KBM-7 (cell line): ENCODE results near the gene GPR162.

Experiments
- DNase-seq: peaks from one replicate; pipeline ENCODE4 v3.0.0-alpha.2; 2015
- in situ Hi-C: fragments of 300-500 bp; cut with MboI; formaldehyde crosslinking; loops from 2 replicates; pipeline ENCODE4 v1.14.3; 2020; ENCODE audit warnings: low sequenced_read_pairs, low pct_unique_long_range_greater_than_20kb, mixed read lengths

Gene GPR162

DNA sequence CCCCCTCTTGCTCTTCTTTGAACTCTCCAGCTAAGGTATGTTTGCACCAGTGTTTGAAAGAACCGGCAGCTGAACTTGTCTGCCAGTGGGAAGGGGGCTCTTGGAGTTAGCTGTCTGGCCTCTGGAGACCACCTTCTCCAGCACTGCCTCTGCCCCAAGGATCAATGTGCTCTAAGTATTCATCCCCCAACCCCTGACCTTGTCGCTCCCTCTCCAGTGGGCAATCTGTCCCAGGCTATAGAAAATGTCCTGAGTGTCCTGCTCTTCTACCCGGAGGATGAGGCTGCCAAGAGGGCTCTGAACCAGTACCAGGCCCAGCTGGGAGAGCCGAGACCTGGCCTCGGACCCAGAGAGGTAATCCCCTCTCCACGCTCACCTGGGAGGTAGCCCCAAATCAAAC, 9.4 kb downstream of the GPR162 start:
- in situ Hi-C loops: no loop called here
- DNase-seq: no peak

DNA sequence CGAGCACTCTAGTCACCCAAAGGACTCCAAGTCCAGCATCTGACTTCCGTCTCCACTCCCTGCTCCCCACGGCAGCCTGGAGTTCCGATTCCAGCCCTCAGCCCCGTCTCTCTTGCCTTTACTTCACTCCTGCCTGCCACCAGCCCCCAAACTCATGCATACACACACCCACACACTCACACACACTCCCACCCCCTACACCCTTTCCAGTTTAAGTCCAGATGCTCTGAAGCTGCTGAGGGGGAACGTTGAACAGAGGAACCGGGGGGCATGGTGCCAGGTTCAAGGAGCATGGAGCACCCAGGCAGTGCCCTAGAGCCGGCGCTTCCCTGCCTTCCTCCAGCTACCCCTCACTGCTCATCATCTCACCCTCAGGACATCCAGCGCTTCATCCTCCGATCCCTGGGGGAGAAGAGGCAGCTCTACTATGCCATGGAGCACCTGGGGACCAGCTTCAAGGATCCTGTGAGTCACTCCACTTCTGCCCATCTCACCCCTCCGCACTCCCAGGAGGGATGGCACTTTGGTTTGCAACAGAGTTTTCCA, 9.9 kb downstream of the GPR162 start:
- no peak for DNase-seq
- in situ Hi-C loops: no loop called here

DNA sequence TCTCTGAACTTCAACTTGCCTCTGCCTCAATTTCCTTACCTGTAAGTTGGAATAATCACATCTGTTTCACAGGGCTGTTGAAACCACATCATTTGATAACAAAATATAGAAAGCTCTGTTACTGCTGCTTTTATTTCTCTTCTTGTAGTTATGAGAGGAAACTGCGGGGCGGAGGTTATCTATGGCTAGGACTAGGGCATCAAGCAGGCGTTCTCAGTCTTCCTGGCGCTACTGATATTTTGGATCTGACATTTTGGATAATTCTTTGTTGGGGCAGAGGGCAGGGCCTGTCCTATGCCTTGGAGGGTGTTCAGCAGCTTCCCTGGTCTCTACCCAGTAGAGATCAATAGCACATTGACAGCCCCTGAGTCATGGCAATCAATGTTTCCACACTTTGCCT, 10.5 kb downstream of the GPR162 start:
- in situ Hi-C loops: no loop called here
- DNase-seq: no peak

DNA sequence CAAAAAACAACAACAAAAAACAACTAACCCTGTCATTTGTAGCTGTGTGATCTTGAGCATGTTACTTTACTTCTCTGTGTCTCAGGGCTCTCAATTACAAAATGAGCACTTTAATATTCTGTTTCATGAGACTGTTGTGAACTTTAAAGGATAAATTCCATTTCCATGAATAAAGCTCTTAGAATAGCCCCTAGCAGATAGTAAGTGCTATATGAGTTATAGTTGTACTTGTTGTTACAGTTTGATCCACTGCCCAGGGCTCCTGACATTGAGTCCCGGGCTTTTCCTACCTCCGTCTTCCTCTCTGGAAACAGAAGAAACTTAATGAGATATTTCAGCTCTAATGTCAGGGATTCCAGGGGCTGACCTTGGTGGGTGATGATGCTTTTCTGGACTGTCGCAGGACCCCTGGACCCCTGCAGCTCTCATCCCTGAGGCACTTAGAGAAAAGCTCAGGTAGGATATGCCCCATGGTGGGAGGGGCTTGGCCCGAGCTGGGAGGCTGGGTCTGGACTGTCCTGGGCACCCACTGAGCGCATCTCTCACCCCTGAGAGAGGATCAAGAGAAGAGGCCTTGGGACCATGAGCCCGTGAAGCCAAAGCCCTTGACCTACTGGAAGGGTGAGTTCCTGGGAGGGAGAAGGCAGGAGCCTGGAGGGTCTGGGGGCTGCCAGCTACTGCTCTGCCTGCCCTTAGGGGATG, 11.7 kb downstream of the GPR162 start:
- in situ Hi-C loops: no loop called here
- no peak for DNase-seq

DNA sequence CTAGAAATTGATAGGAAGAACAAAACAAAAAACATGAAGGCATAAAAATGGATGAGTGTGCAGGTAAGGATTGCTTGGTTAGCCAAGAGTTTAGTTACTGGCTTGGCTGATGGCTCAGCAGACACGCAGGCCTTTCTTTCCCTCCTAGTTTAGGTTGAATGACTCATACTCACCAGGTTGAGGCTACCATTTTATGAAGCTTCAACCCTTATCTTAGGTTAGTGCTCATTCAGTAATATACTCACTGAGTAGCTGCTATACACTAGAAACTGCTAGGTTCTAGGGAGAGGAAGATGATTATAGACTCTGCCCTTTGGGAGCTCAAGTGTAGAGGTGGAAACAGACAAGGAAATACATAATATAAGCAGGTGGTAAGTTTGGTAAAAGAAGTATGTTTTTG, 12.6 kb downstream of the GPR162 start:
- DNase-seq: no peak
- in situ Hi-C loops: no loop called here

DNA sequence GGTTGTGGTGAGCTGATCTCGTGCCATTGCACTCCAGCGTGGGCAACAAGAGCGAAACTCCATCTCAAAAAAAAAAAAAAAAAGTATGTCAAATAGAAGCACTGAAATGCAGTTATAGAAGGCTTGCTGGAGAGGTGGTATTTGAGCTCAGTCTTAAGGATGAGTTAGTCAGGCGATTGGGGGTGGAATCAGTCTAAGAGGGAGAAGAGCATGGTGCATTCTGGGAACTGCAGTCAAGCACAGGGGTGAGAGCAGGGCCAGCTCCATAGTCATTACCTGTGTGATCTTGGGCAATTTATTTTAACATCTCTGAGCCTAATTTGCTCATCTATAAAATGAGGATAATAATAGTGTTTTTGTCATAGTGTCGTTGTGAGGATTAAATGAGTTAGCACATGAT, 13.3 kb downstream of the GPR162 start:
- in situ Hi-C loops: no loop called here
- DNase-seq: no peak

DNA sequence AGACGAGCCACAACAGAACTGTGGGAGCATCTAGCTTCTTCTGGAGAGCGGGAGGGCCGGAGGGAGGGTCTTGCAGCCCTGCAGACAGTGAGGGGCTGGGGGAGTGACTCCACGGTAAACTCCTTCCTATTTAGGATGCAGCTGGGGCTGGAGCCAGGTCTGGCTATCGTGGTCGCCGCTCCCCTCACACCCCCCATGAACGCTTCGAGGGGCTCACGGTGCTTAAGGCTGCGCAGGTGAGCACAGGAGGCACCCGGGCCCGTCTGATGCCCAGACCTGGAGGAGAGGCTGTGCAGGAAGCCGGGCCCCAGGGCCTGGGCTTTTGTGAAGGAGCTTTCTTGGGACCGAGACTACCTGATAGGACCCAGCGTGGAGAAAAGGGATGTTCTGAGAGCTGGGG, 15.2 kb downstream of the GPR162 start:
- no peak for DNase-seq
- in situ Hi-C loops: no loop called here

DNA sequence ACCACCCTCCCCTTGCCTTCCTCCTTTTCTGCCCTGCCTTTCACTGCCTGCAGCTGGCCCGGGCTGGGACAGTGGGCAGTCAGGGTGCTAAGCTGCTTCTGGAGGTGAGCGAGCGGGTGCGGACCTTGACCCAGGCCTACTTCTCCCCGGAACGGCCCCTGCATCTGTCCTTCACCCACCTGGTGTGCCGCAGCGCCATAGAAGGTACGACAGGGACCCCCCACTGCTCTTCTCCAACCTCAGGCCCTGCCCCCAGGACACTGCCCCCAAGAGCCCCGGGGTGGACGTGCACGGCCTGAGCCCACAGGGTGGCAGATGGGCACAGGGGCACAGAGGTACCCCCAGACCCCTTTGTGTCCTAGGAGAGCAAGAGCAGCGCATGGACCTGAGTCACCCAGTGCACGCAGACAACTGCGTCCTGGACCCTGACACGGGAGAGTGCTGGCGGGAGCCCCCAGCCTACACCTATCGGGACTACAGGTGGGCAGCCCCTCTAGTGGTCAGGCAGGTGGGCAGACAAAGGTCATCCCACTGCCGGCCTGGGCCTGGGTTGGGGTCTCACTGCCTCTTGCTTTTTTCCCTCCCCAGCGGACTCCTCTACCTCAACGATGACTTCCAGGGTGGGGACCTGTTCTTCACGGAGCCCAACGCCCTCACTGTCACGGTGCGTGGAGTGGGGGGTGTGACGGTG, 15.9 kb downstream of the GPR162 start:
- in situ Hi-C loops: no loop called here
- no peak for DNase-seq

DNA sequence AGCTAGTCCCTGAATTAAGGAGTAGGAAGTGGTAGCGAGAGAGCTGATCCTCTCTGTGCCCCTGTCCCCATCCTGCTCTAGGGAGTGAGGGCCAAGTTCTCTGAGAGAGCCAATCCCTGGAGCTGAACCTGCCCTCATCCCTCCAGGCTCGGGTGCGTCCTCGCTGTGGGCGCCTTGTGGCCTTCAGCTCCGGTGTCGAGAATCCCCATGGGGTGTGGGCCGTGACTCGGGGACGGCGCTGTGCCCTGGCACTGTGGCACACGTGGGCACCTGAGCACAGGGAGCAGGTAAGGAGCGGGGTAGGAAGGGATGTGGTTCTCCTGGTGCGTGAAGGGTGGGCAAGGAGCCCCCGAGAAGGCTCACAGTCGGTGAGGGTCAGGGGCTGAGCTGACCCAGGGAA, 17.2 kb downstream of the GPR162 start:
- DNase-seq: no peak
- in situ Hi-C loops: no loop called here

DNA sequence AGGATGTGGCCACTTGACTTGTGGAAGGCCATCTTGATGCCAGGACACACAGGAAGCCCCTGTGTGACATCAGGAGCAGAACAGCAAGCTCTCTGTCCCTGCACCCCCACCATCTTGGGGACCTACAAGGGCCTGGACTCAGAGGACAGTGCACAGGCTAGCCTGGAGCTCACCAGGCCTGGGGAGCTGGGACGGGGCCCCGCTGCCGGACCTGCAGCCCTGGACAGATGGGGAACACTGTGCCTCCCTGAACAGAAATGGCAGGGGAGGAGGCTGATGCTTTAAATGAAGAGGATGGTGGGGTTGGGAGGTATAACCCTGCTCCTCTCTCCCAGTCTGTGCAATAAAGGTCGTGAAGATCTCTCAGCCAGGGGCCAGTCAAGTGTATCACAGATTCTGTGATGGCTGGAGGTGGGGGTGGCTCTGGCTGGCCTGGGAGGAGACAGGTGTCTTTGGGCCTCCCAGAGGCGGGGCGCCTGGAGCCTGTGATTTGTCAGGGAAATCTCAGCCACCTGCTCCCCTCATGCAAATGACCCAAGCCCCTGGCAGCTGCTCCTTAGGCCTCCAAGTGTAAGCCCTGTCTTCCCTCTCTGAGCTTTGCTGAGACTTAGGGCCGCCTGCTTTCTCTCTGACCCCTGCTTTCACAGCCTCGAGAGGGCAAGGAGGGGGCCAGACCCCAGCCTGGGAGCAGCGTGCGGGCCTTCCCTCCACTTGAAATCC, 18.0 kb downstream of the GPR162 start:
- in situ Hi-C loops: no loop called here
- no peak for DNase-seq

DNA sequence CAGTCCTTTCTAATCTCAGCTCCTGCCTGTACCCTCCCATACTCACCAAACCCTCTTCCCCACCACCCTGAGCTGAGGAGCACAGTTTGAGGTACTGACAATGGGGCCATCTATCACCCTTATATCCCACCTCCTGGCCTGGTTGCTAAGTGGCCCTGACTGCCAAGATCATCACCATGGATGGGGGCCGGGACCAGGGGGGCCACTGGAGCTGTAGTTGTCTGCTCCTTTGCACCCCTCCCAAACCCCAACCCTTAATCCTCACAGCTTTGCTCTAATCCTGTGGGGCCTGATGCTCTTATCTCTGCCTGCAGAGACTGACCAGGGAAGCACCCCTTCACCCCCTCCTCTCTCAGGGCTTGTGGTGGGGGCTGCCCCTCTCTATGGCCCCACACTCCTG, 18.7 kb downstream of the GPR162 start:
- DNase-seq: no peak
- in situ Hi-C loops: no loop called here

DNA sequence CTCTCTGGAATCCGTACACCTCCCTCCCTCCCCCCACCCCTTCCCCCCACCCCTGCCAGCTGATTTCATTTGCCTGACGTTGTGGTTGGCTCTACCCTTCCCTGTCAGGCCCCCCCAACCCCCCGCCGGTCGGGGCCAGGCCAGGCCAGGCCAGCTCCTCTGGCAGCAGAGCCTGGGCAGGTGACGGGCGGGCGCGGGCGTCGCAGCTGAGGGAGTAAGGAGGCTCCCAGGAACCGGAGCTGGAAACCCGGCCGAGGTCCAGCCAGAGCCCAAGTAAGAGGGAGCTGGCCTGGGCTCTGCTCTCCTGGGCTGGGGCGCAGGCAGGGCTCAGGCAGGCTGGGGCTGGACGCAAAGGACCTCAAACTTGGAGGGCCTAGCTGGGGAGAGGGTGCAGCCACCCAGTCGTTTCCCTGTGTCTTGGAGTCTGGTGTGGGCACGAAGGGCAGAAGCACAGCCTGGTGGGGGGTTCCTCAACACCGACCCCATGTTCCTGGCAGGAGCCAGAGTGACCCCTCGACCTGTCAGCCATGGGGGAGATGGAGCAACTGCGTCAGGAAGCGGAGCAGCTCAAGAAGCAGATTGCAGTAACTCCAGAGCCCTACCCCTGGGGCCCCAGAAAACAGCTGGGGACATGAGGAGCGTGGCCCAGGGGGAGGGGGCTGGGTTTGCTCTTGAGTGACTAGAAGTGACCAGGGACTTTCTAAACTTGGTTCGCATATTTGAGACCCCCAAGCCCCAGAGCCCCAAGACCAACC, 19.3 kb downstream of the GPR162 start, which contains the start of gene GNB3:
TSS of gene GNB3 (plus strand) at position 165 of the 755 bp plus-strand sequence. CDS start at position 528, 363 bp downstream.
- DNase-seq: no peak
- in situ Hi-C loops: no loop called here

DNA sequence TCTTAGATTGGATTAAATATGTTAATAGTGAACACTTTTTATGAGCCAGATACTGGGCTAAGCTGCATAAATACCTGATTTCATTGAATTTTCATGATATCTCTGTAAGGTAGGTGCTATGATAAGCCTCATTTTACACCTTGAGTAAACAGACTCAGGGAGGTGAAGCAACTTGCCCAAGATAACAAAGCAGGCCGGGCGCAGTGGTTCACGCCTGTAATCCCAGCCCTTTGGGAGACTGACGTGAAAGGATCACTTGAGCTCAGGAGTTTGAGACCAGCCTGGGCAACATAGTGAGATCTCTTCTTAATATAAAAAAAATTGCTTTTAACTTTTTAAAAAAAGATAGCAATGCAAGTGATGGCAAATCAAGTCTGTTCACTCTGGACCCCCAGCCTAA, 20.5 kb downstream of the GPR162 start:
- no peak for DNase-seq
- in situ Hi-C loops: no loop called here

DNA sequence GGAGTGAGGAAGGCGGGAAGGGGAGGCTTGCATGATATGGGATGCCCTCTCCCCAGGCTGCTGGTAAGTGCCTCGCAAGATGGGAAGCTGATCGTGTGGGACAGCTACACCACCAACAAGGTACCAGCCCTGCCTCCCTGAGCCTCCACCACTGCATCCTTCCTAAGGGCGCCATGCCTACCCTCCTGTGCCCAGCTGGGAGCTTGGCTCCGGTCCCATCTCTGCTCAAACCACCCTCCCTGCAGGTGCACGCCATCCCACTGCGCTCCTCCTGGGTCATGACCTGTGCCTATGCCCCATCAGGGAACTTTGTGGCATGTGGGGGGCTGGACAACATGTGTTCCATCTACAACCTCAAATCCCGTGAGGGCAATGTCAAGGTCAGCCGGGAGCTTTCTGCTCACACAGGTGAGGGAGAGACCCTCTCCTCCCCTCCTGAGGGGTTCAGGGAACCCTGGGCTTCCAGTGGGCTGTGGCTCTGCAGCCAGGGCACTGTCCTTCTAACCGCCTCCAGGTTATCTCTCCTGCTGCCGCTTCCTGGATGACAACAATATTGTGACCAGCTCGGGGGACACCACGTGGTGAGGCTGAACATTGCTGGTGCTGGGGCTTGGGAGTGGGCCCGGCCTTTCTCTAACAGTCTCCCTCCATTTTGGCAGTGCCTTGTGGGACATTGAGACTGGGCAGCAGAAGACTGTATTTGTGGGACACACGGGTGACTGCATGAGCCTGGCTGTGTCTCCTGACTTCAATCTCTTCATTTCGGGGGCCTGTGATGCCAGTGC, 21.7 kb downstream of the GPR162 start:
- no peak for DNase-seq
- in situ Hi-C loops: no loop called here

DNA sequence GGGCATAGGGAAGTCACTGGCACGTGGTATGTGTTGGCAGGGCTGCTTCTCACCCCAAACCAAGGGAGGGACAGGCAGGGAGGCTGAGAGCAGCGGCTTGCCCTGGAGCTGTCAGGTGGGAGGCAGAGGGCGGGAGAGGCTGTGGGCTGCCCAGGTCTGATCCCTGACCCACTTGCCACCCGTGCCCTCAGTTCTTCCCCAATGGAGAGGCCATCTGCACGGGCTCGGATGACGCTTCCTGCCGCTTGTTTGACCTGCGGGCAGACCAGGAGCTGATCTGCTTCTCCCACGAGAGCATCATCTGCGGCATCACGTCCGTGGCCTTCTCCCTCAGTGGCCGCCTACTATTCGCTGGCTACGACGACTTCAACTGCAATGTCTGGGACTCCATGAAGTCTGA, 23.8 kb downstream of the GPR162 start:
- in situ Hi-C loops: no loop called here
- no peak for DNase-seq

DNA sequence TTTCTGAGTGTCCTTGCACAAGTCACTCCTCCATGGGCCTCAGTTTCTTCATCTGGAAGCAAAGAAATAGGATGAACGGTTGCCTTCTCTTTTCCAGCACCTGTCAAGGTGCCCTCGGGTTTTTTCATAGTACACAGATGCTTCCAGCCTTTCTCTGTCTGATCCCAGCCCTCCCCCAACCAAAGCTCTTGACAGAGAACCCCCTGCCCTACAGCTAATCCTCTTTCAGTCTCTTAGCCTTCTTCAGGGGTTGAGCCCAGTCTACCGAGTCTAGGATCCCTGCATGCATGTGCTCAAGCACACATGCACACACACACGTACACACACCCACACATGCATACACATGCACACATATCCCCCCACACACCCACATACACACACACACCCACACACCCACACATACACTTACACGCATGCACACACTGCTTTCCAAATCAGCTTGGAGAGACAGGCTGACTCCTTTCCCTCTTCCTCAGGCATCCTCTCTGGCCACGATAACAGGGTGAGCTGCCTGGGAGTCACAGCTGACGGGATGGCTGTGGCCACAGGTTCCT, 24.8 kb downstream of the GPR162 start:
- DNase-seq: no peak
- in situ Hi-C loops: no loop called here

DNA sequence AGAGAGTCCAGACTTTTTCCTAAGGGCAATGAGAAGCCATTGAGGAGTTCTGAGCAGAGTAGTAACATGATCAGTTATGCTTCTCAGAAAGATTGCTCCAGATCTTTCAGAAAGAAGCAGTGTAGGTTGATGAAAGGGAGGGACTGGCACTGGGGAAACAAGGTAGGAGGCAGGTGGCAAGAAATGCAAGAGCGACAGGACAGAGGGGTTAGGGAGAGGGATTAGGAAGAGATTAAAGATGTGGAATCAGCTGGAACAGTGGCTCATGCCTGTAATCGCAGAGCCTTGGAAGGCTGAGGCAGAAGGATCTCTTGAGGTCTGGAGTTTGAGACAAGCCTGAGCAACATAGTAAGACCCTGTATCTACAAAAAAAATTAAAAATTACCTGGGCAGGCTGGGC, 26.1 kb downstream of the GPR162 start:
- in situ Hi-C loops: no loop called here

DNA sequence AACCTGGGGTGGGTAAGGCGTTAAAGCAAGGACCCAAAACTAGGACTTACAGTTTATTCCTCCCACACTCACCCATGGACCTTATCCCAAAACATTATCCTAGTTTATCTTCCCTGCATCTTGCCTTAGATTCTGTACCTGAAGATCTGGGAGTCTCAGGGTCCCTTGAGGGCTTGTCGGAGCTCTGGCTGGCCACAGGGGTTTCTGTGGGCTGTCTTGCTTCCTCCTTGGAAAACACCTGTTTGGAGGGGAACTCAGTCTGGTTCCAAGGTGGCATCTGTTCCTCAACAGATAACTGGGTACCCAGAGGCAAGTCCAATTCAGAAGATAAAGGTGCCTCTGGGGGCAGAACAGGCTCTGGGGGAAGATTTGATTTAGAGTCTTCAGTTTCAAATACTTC, 27.8 kb downstream of the GPR162 start:
- in situ Hi-C loops: no loop called here
- DNase-seq: no peak

More for the DNA sequence above, 26.1 kb downstream of the GPR162 start:
- DNase-seq: no peak
